IMR-90 (cell line): ENCODE data around the gene ASCL5. TPM values are rescaled to one million over a fixed set of nuclear protein-coding genes. Genes with fewer than 3 reads are reported as not detected.

ENCODE experiments used
- ATAC-seq: fragments of 200-7000 bp; cut with Tn5 transposase; 2 replicates; pipeline ENCODE4 v1.9.1; 2020; ENCODE audit warnings: low read depth, mild to moderate bottlenecking, moderate library complexity
- BruUV-seq: library from RNA; stranded (reverse); fragments of 400-500 nt; replicated peaks from 2 replicates; lab custom pipeline; 2021; lab: Mats Ljungman, UMichigan
- CTCF ChIA-PET: fragments of 300-600 bp; formaldehyde crosslinking; extraction: SDS; loops from one replicate; lab custom pipeline; 2021; ENCODE audit warnings: antibody characterized with exemption; lab: Yijun Ruan, JAX
- POLR2A ChIA-PET: fragments of 300-600 bp; sonication (Branson Sonifier 250); formaldehyde crosslinking; loops from one replicate; lab custom pipeline; 2022; ENCODE audit warnings: antibody characterized with exemption; ENCODE audit not compliant: unreplicated experiment; lab: Charles Lee
- DNase-seq: peaks from one replicate; pipeline ENCODE4 v3.0.0; 2013
- H2AFZ ChIP-seq: replicated peaks from 2 replicates; pipeline ENCODE3; 2013; ENCODE audit warnings: low read length, mild to moderate bottlenecking; ENCODE audit not compliant: poor library complexity
- H2AK5ac ChIP-seq: 2 replicates; pipeline ENCODE4 v1.6.1; 2013; ENCODE audit warnings: low read depth, low read length, inconsistent platforms
- H2AK9ac ChIP-seq: replicated peaks from 2 replicates; pipeline ENCODE3; 2013; ENCODE audit warnings: mild to moderate bottlenecking, low read depth, low read length, moderate library complexity; ENCODE audit not compliant: poor library complexity
- H2BK120ac ChIP-seq: 2 replicates; pipeline ENCODE4 v1.6.1; 2013; ENCODE audit warnings: low read depth, low read length, inconsistent platforms
- H2BK15ac ChIP-seq: 3 replicates; pipeline ENCODE4 v1.6.1; 2013; ENCODE audit warnings: low read depth, low read length, inconsistent platforms
- H2BK20ac ChIP-seq: 2 replicates; pipeline ENCODE4 v1.6.1; 2013; ENCODE audit warnings: low read depth, mild to moderate bottlenecking, inconsistent platforms, low read length, moderate library complexity
- H2BK5ac ChIP-seq: 2 replicates; pipeline ENCODE4 v1.6.1; 2013; ENCODE audit warnings: mild to moderate bottlenecking, low read depth, low read length, inconsistent platforms; ENCODE audit not compliant: poor library complexity, severe bottlenecking
- H3K14ac ChIP-seq: replicated peaks from 2 replicates; pipeline ENCODE4 v1.6.1; 2013; ENCODE audit warnings: low read depth, low read length, inconsistent platforms
- H3K18ac ChIP-seq: 2 replicates; pipeline ENCODE4 v1.6.1; 2013; ENCODE audit warnings: low read depth, low read length, control low read depth
- H3K23ac ChIP-seq: 2 replicates; pipeline ENCODE4 v1.6.1; 2013; ENCODE audit warnings: low read depth, low read length, inconsistent platforms
- H3K27ac ChIP-seq: 2 replicates; pipeline ENCODE4 v1.5.1; 2013; ENCODE audit warnings: mild to moderate bottlenecking, control low read depth, low read length; ENCODE audit not compliant: insufficient read depth
- H3K27me3 ChIP-seq: 2 replicates; pipeline ENCODE4 v1.6.1; 2013; ENCODE audit warnings: low read length; ENCODE audit not compliant: control insufficient read depth, insufficient read depth
- H3K36me3 ChIP-seq: 2 replicates; pipeline ENCODE4 v1.6.1; 2013; ENCODE audit warnings: low read length, mixed read lengths; ENCODE audit not compliant: control insufficient read depth, insufficient read depth
- H3K4ac ChIP-seq: 2 replicates; pipeline ENCODE4 v1.6.1; 2013; ENCODE audit warnings: low read depth, low read length, inconsistent platforms
- H3K4me1 ChIP-seq: 2 replicates; pipeline ENCODE4 v1.6.1; 2013; ENCODE audit warnings: low read length, mixed read lengths; ENCODE audit not compliant: control insufficient read depth, insufficient read depth
- H3K4me2 ChIP-seq: 2 replicates; pipeline ENCODE4 v1.6.1; 2013; ENCODE audit warnings: low read depth, mild to moderate bottlenecking, control low read depth, low read length, moderate library complexity
- H3K4me3 ChIP-seq: 2 replicates; pipeline ENCODE4 v1.5.1; 2013; ENCODE audit warnings: low read depth, mild to moderate bottlenecking, control low read depth, low read length, moderate library complexity; ENCODE audit not compliant: insufficient read depth
- H3K56ac ChIP-seq: 2 replicates; pipeline ENCODE4 v1.6.1; 2013; ENCODE audit warnings: low read length, inconsistent platforms; ENCODE audit not compliant: insufficient read depth; ENCODE audit errors: extremely low read depth
- H3K79me1 ChIP-seq, 2 experiments: 2 replicates each; pipeline ENCODE4 v1.6.1; 2013; ENCODE audit warnings: low read length in 2 of 2, inconsistent platforms in 1 of 2, low read depth in 1 of 2
- H3K9ac ChIP-seq: 2 replicates; pipeline ENCODE4 v1.6.1; 2013; ENCODE audit warnings: low read depth, low read length, control low read depth
- H3K9me1 ChIP-seq: 2 replicates; pipeline ENCODE4 v1.6.1; 2013; ENCODE audit warnings: low read length, inconsistent platforms; ENCODE audit not compliant: insufficient read depth
- H3K9me3 ChIP-seq: 2 replicates; pipeline ENCODE4 v1.6.1; 2013; ENCODE audit warnings: low read length; ENCODE audit not compliant: control insufficient read depth, insufficient read depth
- H4K20me1 ChIP-seq: 2 replicates; pipeline ENCODE4 v1.6.1; 2013; ENCODE audit warnings: low read length, inconsistent platforms; ENCODE audit not compliant: insufficient read depth
- H4K5ac ChIP-seq: 2 replicates; pipeline ENCODE4 v1.6.1; 2013; ENCODE audit warnings: mild to moderate bottlenecking, low read depth, low read length, control low read depth
- H4K8ac ChIP-seq, 2 experiments: 2 replicates each; pipeline ENCODE4 v1.6.1; 2013; ENCODE audit warnings: low read depth in 2 of 2, low read length in 2 of 2, control low read depth in 1 of 2, inconsistent platforms in 1 of 2
- H4K91ac ChIP-seq: 2 replicates; pipeline ENCODE4 v1.6.1; 2013; ENCODE audit warnings: low read depth, low read length, inconsistent platforms; ENCODE audit not compliant: insufficient read depth
- CEBPB ChIP-seq: IDR thresholded peaks from 2 replicates; pipeline ENCODE4 v1.6.1; 2012; ENCODE audit warnings: low read depth, low read length, improper control_type of control experiment
- CHD1 ChIP-seq: IDR thresholded peaks from 2 replicates; pipeline ENCODE4 v1.6.1; 2012; ENCODE audit warnings: low read depth, low read length, improper control_type of control experiment
- CTCF ChIP-seq: conservative IDR thresholded peaks from 2 replicates; pipeline ENCODE4 v1.5.1; 2012; ENCODE audit warnings: mild to moderate bottlenecking, low read depth, low read length, improper control_type of control experiment
- FOS ChIP-seq: fragments of 150-350 bp; IDR thresholded peaks from 2 replicates; pipeline ENCODE4 v1.6.1; 2016; ENCODE audit warnings: low read depth, low read length
- MAFK ChIP-seq: IDR thresholded peaks from 2 replicates; pipeline ENCODE4 v1.6.1; 2012; ENCODE audit warnings: low read depth, low read length, improper control_type of control experiment
- MXI1 ChIP-seq: IDR thresholded peaks from 2 replicates; pipeline ENCODE4 v1.6.1; 2012; ENCODE audit warnings: low read depth, mild to moderate bottlenecking, low read length, moderate library complexity, borderline replicate concordance
- NFE2L2 ChIP-seq: fragments of 150-350 bp; IDR thresholded peaks from 2 replicates; pipeline ENCODE4 v1.6.1; 2016; ENCODE audit warnings: low read depth, mild to moderate bottlenecking, low read length
- POLR2A ChIP-seq: IDR thresholded peaks from 2 replicates; pipeline ENCODE4 v1.6.1; 2012; ENCODE audit warnings: mild to moderate bottlenecking, low read depth, low read length
- RAD21 ChIP-seq: IDR thresholded peaks from 2 replicates; pipeline ENCODE4 v1.6.1; 2012; ENCODE audit warnings: low read length, improper control_type of control experiment
- RCOR1 ChIP-seq: IDR thresholded peaks from 2 replicates; pipeline ENCODE4 v1.6.1; 2012; ENCODE audit warnings: mild to moderate bottlenecking, low read length, improper control_type of control experiment; ENCODE audit not compliant: insufficient replicate concordance
- SMC3 ChIP-seq: fragments of 150-350 bp; IDR thresholded peaks from 2 replicates; pipeline ENCODE4 v1.6.1; 2016; ENCODE audit warnings: low read depth, mild to moderate bottlenecking, antibody characterized with exemption, low read length, moderate library complexity
- WGBS, 2 experiments: methylation state at CpG; one replicate each; pipeline versions ENCODE4 v1.1.5 to v1.1.7; 2013; ENCODE audit warnings: missing lambda C conversion rate in 2 of 2; ENCODE audit not compliant: insufficient read length in 1 of 2; ENCODE audit errors: extremely low coverage in 2 of 2; 5-methylcytosine and 5-hydroxymethylcytosine counted together
- dilution Hi-C: fragments of 300-500 bp; cut with HindIII; formaldehyde crosslinking; loops from one replicate; pipeline ENCODE4 v1.14.3; 2018; ENCODE audit warnings: low sequenced_read_pairs; ENCODE audit not compliant: unreplicated experiment
- in situ Hi-C: fragments of 300-500 bp; cut with MboI; formaldehyde crosslinking; loops from 3 replicates; pipeline ENCODE4 v1.14.3; 2019; ENCODE audit warnings: low sequenced_read_pairs, inconsistent platforms, mixed read lengths
- intact Hi-C: fragments of 100-400 bp; cut with micrococcal nuclease; formaldehyde crosslinking; loops from 2 replicates; pipeline ENCODE4 v1.10.0; 2022
- polyA plus RNA-seq, 3 experiments: library from polyadenylated mRNA; depleted of rRNA; stranded (reverse); fragments of >200 nt; gene quantifications; 2 replicates each; pipeline ENCODE4 v1.2.3, GENCODE V29; 2012; ENCODE audit warnings: low replicate concordance in 1 of 3
- total RNA-seq: library from RNA; depleted of rRNA; stranded (reverse); fragments of >200 nt; gene quantifications from 2 replicates; pipeline ENCODE4 v1.2.3, GENCODE V29; 2012
- TF ChIP-seq, protein P1 (sequence below): fragments of 150-350 bp; IDR thresholded peaks from 2 replicates; pipeline ENCODE4 v1.6.1; 2016; ENCODE audit warnings: low read depth, mild to moderate bottlenecking, low read length, moderate library complexity, borderline replicate concordance

Gene ASCL5
- total and polyA plus RNA-seq, 2 of the 4 experiments (the other 2 are of a cell fraction) = not detected

GRCh38 chr1:201157949-201158348, 31.0 kb upstream of the ASCL5 start:
- Histone ChIP-seq H3K9me3 (no peaks in the 10 kb centered on the region), H3K18ac (no peak overlapping the region), H4K5ac (no peak overlapping the region), H2BK120ac (no peak overlapping the region), H3K4me1 (no peaks in the 10 kb centered on the region), H2AK5ac (no peak overlapping the region), H3K56ac (no peak overlapping the region), H3K4ac (no peak overlapping the region), H3K4me2 (no peak overlapping the region), H3K4me3 (no peak overlapping the region), H3K23ac (no peak overlapping the region), H4K8ac (no peak overlapping the region), H2BK5ac (no peak overlapping the region), H2BK15ac (no peak overlapping the region), H2AK9ac (no peak overlapping the region), H3K14ac (no peak overlapping the region), H3K9me1 (peaks cover 9% of the 10 kb centered on the region; the same call in 1 of the 2 replicates), H3K36me3 (no peaks in the 10 kb centered on the region), H4K91ac (no peak overlapping the region), H4K20me1 (no peaks in the 10 kb centered on the region), H3K27ac (no peak overlapping the region), H2AFZ (no peak overlapping the region), H3K9ac (no peak overlapping the region), H2BK20ac (no peak overlapping the region), H3K79me1 (peaks cover 10% of the 10 kb centered on the region in 2 experiments; a peak in 3 of 4 replicates), H3K27me3 (peaks cover 26% of the 10 kb centered on the region)
- ChIA-PET CTCF (no interaction called here), POLR2A (no interaction called here)
- ATAC-seq (no peak), DNase-seq (no peak)
- BruUV-seq = no TSS peak
- TF ChIP-seq MXI1 (no peak), MAFK (no peak), FOS (no peak), CEBPB (no peak), CTCF (no peak), SMC3 (no peak), NFE2L2 (no peak), RAD21 (no peak), RCOR1 (no peak), CHD1 (no peak), POLR2A (no peak)
- TF ChIP-seq, protein P1, sequence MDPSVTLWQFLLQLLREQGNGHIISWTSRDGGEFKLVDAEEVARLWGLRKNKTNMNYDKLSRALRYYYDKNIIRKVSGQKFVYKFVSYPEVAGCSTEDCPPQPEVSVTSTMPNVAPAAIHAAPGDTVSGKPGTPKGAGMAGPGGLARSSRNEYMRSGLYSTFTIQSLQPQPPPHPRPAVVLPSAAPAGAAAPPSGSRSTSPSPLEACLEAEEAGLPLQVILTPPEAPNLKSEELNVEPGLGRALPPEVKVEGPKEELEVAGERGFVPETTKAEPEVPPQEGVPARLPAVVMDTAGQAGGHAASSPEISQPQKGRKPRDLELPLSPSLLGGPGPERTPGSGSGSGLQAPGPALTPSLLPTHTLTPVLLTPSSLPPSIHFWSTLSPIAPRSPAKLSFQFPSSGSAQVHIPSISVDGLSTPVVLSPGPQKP = no peak
- in situ Hi-C loops (no loop called here), dilution Hi-C loops (no loop called here), intact Hi-C loops (no loop called here)
- 86% methylated on average over 2 of the region's 2 CpGs; no CpG with 5 or more reads in 1 of the 2 experiments for WGBS, 2 experiments
